HG03095 (cell line): ENCODE results near the gene ESF1.
"Not testable (repeated sequence)": the region's sequence is repeated elsewhere in the genome, so short reads cannot be mapped to it uniquely, and the experiment has no call there.

ENCODE experiments used
- ATAC-seq: cut with Tn5 transposase; IDR thresholded peaks from one replicate; pipeline ENCODE4 v1.9.1; 2021; ENCODE audit warnings: moderate library complexity; ENCODE audit not compliant: unreplicated experiment

Gene ESF1

GRCh38 chr20:13791540-13792459 is 7.1 kb upstream of the ESF1 start:
- no peak for ATAC-seq

GRCh38 chr20:13790708-13791107 is 6.0 kb upstream of the ESF1 start:
- ATAC-seq, result no peak

- ATAC-seq, result no peak
These were observed 3.6 kb upstream of the ESF1 start for GRCh38 chr20:13788167-13788834.

GRCh38 chr20:13786143-13786828 is 1.6 kb upstream of the ESF1 start:
- no peak for ATAC-seq

GRCh38 chr20:13784271-13784892 is 337 bp downstream of the ESF1 start:
- peak; percentile 1 for ATAC-seq

- ATAC-seq, result no peak
These were observed 1.2 kb downstream of the ESF1 start for GRCh38 chr20:13783528-13783927.

- ATAC-seq, result peak; percentile 37
These were observed 5.9 kb downstream of the ESF1 start for GRCh38 chr20:13778827-13779226.

- ATAC-seq, result no peak
These were observed 7.5 kb downstream of the ESF1 start for GRCh38 chr20:13777171-13777601.

- no peak for ATAC-seq
These were observed 8.9 kb downstream of the ESF1 start for GRCh38 chr20:13775867-13776266.

GRCh38 chr20:13772529-13772928 is 12.2 kb downstream of the ESF1 start:
- ATAC-seq, result no peak

- ATAC-seq, result no peak
These were observed 12.8 kb downstream of the ESF1 start for GRCh38 chr20:13771853-13772453.

GRCh38 chr20:13770141-13770540 is 14.6 kb downstream of the ESF1 start:
- no peak for ATAC-seq

- no peak for ATAC-seq
These were observed 18.8 kb downstream of the ESF1 start for GRCh38 chr20:13765868-13766416.

- no peak for ATAC-seq
These were observed 19.4 kb downstream of the ESF1 start for GRCh38 chr20:13765299-13765698.

GRCh38 chr20:13760451-13760946 is 24.2 kb downstream of the ESF1 start:
- ATAC-seq, result not testable (repeated sequence)

GRCh38 chr20:13758884-13759283 is 25.8 kb downstream of the ESF1 start:
- ATAC-seq, result peak; percentile 62

GRCh38 chr20:13756551-13756950 is 28.2 kb downstream of the ESF1 start:
- no peak for ATAC-seq

GRCh38 chr20:13755809-13756208 is 28.9 kb downstream of the ESF1 start:
- no peak for ATAC-seq

- no peak for ATAC-seq
These were observed 31.2 kb downstream of the ESF1 start for GRCh38 chr20:13753436-13754036.

GRCh38 chr20:13749811-13750210 is 34.9 kb downstream of the ESF1 start:
- no peak for ATAC-seq
